Tibial nerve (tissue), 3 donors: Measurements from ENCODE around the gene FOXQ1.

Experiments
- POLR2A ChIP-seq, 2 donors: fragments of 450-650 bp; IDR thresholded peaks; one replicate each; pipeline ENCODE4 v1.6.1; 2017; ENCODE audit warnings: antibody characterized with exemption in 2 of 2, mild to moderate bottlenecking in 2 of 2, moderate library complexity in 2 of 2
- TF ChIP-seq, protein P1 (sequence below), 5 experiments: fragments of 200-600 bp in 3 of 5; fragments of 450-650 bp in 2 of 5; sonication (generic) in 3 of 5; IDR thresholded peaks; one replicate each; pipeline ENCODE4 v1.5.1; 2016 to 2019; ENCODE audit warnings: antibody characterized with exemption in 5 of 5, mild to moderate bottlenecking in 3 of 5, moderate library complexity in 2 of 5

DNA sequence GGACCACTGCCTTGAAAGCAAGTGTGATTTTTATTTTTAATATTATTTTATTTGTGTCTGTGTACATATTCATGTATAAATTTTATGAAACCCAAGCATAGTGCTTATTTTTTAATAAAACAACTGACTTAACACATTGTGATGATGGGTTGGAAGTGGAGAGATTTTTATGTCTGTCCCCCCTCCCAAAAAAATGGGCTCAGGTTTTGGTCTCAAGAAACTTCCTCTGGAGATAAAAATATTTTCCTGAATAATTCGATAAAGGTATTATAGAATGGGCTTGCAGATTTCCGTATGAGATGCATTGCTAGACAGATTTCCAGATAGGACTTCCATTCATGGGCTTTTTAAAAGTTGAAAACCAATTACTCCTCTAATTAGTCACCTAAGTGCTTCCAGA, 2.7 kb downstream of the FOXQ1 start:
- TF ChIP-seq POLR2A (IDR thresholded peaks at IDR 0.05), result no peak
- TF ChIP-seq, protein P1, sequence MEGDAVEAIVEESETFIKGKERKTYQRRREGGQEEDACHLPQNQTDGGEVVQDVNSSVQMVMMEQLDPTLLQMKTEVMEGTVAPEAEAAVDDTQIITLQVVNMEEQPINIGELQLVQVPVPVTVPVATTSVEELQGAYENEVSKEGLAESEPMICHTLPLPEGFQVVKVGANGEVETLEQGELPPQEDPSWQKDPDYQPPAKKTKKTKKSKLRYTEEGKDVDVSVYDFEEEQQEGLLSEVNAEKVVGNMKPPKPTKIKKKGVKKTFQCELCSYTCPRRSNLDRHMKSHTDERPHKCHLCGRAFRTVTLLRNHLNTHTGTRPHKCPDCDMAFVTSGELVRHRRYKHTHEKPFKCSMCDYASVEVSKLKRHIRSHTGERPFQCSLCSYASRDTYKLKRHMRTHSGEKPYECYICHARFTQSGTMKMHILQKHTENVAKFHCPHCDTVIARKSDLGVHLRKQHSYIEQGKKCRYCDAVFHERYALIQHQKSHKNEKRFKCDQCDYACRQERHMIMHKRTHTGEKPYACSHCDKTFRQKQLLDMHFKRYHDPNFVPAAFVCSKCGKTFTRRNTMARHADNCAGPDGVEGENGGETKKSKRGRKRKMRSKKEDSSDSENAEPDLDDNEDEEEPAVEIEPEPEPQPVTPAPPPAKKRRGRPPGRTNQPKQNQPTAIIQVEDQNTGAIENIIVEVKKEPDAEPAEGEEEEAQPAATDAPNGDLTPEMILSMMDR (IDR thresholded peaks at IDR 0.05), result no peak
